Lower leg skin (tissue), 3 donors: ENCODE results near the gene CSRP3.

Experiments
- POLR2A ChIP-seq, 2 donors: fragments of 450-650 bp; IDR thresholded peaks; one replicate each; pipeline ENCODE4 v1.6.1; 2016 to 2017; ENCODE audit warnings: antibody characterized with exemption in 2 of 2, mild to moderate bottlenecking in 1 of 2, moderate library complexity in 1 of 2
- TF ChIP-seq, protein P1 (sequence below), 3 donors: fragments of 450-650 bp; IDR thresholded peaks; one replicate each; pipeline ENCODE4 v1.5.1; 2016; ENCODE audit warnings: antibody characterized with exemption in 3 of 3, mild to moderate bottlenecking in 3 of 3, moderate library complexity in 2 of 3

DNA sequence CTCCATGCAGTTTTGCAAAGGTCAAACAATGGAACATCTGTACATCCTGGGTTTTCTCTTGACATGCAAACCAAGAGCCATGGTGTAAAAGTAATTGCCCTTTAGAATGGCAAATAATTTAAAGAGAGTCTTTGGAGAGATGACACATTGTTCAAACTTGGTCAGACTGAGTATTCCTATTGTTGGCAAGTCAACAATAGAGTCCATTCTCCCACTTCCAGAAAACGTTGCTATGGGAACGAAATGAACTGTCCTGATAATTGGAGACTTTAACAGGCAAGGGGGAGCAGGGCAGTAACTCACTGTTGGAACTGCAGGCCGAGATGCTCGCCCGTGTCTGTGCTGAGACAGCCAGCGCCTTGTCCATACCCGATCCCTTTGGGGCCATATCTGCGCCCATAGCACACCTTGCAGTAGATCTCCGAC lies 13.9 kb downstream of the CSRP3 start:
- TF ChIP-seq, protein P1, sequence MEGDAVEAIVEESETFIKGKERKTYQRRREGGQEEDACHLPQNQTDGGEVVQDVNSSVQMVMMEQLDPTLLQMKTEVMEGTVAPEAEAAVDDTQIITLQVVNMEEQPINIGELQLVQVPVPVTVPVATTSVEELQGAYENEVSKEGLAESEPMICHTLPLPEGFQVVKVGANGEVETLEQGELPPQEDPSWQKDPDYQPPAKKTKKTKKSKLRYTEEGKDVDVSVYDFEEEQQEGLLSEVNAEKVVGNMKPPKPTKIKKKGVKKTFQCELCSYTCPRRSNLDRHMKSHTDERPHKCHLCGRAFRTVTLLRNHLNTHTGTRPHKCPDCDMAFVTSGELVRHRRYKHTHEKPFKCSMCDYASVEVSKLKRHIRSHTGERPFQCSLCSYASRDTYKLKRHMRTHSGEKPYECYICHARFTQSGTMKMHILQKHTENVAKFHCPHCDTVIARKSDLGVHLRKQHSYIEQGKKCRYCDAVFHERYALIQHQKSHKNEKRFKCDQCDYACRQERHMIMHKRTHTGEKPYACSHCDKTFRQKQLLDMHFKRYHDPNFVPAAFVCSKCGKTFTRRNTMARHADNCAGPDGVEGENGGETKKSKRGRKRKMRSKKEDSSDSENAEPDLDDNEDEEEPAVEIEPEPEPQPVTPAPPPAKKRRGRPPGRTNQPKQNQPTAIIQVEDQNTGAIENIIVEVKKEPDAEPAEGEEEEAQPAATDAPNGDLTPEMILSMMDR (IDR thresholded peaks at IDR 0.05), result no peak
- no peak for TF ChIP-seq POLR2A (IDR thresholded peaks at IDR 0.05)
